ENCODE measurements around the gene FAM107B. TPM values are rescaled to one million over a fixed set of nuclear protein-coding genes. Genes with fewer than 3 reads are reported as not detected.

Gene FAM107B
- polyA plus RNA-seq, 2 donors: 9.0 to 24.2 TPM

- Histone ChIP-seq H3K4me3 (ENCODE audit: low read depth in 1 of 2, low read length in 2 of 2) (no peak overlapping the region), H3K4me1 (ENCODE audit: control insufficient read depth in 2 of 2, insufficient read depth in 2 of 2, low read length in 1 of 2) (no peaks in the 10 kb centered on the region), H3K36me3 (ENCODE audit: control insufficient read depth in 2 of 2, insufficient read depth in 2 of 2, low read length in 1 of 2) (no peaks in the 10 kb centered on the region), H3K9me3 (ENCODE audit: control insufficient read depth in 2 of 2, insufficient read depth in 1 of 2, low read depth in 1 of 2, low read length in 1 of 2) (no peaks in the 10 kb centered on the region), H3K27ac (ENCODE audit: low read depth in 2 of 2, low read length in 1 of 2) (no peak overlapping the region), H3K27me3 (ENCODE audit: control insufficient read depth in 1 of 2, insufficient read depth in 2 of 2, low read length in 2 of 2) (peaks cover 0 to 3% of the 10 kb centered on the region in 2 donors)
- whole genome bisulfite sequencing, 2 donors: 70 to 79% methylated on average over 3 of the region's 3 CpGs
Measured at GRCh38 chr10:14676732-14677131, 98.0 kb downstream of the FAM107B start.

GRCh38 chr10:14674376-14675050 lies 100.2 kb downstream of the FAM107B start:
- no peaks in the 10 kb centered on the region for H3K9me3 ChIP-seq (ENCODE audit: control insufficient read depth in 2 of 2, insufficient read depth in 1 of 2, low read depth in 1 of 2, low read length in 1 of 2)
- no peak overlapping the region for H3K27ac ChIP-seq (ENCODE audit: low read depth in 2 of 2, low read length in 1 of 2)
- H3K27me3 ChIP-seq (ENCODE audit: control insufficient read depth in 1 of 2, insufficient read depth in 2 of 2, low read length in 2 of 2): peaks cover 0 to 3% of the 10 kb centered on the region in 2 donors
- no peaks in the 10 kb centered on the region for H3K4me1 ChIP-seq (ENCODE audit: control insufficient read depth in 2 of 2, insufficient read depth in 2 of 2, low read length in 1 of 2)
- H3K36me3 ChIP-seq (ENCODE audit: control insufficient read depth in 2 of 2, insufficient read depth in 2 of 2, low read length in 1 of 2): no peaks in the 10 kb centered on the region
- H3K4me3 ChIP-seq (ENCODE audit: low read depth in 1 of 2, low read length in 2 of 2): no peak overlapping the region
- WGBS, 2 donors: 77 to 92% methylated on average over 8 of the region's 8 CpGs

DNA sequence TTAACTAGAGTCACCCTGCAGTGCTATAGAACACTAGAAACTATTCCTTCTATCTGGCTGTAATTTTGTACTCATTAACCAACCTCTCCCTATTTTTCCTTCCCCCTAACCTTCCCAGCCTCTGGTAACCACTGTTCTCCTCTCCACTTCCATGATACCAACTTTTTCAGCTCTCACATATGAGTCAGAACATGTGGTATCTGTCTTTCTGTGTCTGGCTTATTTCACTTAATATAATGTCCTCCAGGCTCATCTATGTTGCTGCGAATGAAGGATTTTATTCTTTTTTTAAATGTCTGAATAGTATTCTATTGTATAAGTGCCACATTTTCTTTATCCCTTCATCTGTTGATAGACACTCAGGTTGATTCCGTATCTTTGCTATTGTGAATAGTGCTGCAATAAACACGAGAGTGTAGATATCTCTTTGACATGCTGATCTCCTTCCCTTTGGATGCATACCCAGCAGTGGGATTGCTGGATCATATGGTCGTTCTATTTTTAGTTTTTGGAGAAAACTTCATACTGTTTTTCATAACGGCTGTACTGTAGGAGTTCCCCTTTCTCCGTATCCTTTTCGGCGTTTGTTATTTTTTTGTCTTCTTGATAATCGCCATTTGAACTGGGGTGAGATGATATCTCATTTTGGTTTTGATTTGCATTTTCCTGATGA lies 101.4 kb downstream of the FAM107B start:
- H3K4me3 ChIP-seq (ENCODE audit: low read depth in 1 of 2, low read length in 2 of 2): no peak overlapping the region
- no peaks in the 10 kb centered on the region for H3K4me1 ChIP-seq (ENCODE audit: control insufficient read depth in 2 of 2, insufficient read depth in 2 of 2, low read length in 1 of 2)
- WGBS, 2 donors: 63 to 66% methylated on average over 9 of the region's 9 CpGs
- peaks cover 0 to 3% of the 10 kb centered on the region in 2 donors for H3K27me3 ChIP-seq (ENCODE audit: control insufficient read depth in 1 of 2, insufficient read depth in 2 of 2, low read length in 2 of 2)
- no peak overlapping the region for H3K27ac ChIP-seq (ENCODE audit: low read depth in 2 of 2, low read length in 1 of 2)
- H3K9me3 ChIP-seq (ENCODE audit: control insufficient read depth in 2 of 2, insufficient read depth in 1 of 2, low read depth in 1 of 2, low read length in 1 of 2): no peaks in the 10 kb centered on the region
- no peaks in the 10 kb centered on the region for H3K36me3 ChIP-seq (ENCODE audit: control insufficient read depth in 2 of 2, insufficient read depth in 2 of 2, low read length in 1 of 2)

DNA sequence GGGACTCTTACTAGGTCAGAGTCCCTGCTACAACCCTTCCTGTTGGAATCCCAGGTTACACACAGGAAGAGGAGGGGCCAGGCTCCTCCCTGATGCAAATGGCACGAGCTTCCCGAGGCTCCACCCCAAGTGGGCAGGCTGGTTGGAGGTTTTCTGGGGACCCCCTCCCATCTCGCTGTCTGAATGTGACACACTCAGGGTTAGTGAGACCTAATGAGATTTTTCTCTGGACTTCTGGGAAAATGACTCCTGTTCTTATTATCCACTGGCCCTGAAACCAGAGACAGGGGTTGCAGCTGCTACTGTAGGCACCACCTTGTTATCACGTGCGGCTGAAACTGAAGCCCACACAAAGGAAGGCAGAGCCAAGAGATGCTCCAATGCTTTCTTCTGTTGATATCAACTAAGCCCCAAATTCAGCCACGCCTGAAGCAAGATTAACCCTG lies 103.3 kb downstream of the FAM107B start:
- Histone ChIP-seq H3K9me3 (ENCODE audit: control insufficient read depth in 2 of 2, insufficient read depth in 1 of 2, low read depth in 1 of 2, low read length in 1 of 2) (no peaks in the 10 kb centered on the region), H3K4me1 (ENCODE audit: control insufficient read depth in 2 of 2, insufficient read depth in 2 of 2, low read length in 1 of 2) (no peaks in the 10 kb centered on the region), H3K36me3 (ENCODE audit: control insufficient read depth in 2 of 2, insufficient read depth in 2 of 2, low read length in 1 of 2) (no peaks in the 10 kb centered on the region), H3K27me3 (ENCODE audit: control insufficient read depth in 1 of 2, insufficient read depth in 2 of 2, low read length in 2 of 2) (no peaks in the 10 kb centered on the region), H3K4me3 (ENCODE audit: low read depth in 1 of 2, low read length in 2 of 2) (no peak overlapping the region), H3K27ac (ENCODE audit: low read depth in 2 of 2, low read length in 1 of 2) (peak overlapping the region in 1 of 2 donors; percentile 48)
- WGBS, 2 donors: 72 to 73% methylated on average over 6 of the region's 6 CpGs

DNA sequence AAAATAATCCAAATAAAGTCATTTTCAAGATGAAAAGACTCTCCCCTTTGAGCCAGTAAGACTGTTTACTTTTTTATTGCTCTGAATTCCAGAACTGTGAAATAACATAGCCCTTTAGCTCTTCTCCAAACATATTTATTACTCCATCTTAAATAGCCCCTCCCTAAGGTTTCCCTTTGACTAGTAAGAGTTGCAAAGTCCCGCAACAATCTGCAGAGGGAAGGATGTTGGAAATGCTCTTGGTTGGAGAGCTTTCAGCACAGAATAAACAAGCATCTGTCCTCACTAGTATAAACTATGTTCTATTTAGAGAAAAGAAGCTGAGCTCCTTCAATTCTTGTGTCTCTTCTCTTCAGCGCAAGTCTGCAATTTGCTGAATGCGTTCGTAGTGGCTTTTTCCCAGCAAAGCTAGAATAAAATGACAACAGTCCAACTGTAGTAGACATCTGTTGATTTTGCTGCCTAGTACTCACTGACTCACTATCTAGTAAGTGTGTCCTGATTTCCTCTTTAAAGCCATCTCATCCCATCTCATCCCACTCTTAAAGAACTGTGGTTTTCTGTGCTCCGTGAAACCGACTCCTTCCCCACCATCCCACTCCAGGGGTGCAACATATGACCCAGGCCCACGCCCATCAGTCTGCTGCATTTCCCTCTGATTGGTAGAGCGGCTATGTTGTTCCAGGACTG lies 104.0 kb downstream of the FAM107B start:
- WGBS, 2 donors: 64 to 75% methylated on average over 8 of the region's 8 CpGs
- no peaks in the 10 kb centered on the region for H3K9me3 ChIP-seq (ENCODE audit: control insufficient read depth in 2 of 2, insufficient read depth in 1 of 2, low read depth in 1 of 2, low read length in 1 of 2)
- no peaks in the 10 kb centered on the region for H3K27me3 ChIP-seq (ENCODE audit: control insufficient read depth in 1 of 2, insufficient read depth in 2 of 2, low read length in 2 of 2)
- peak overlapping the region; percentile 48 to 63 for H3K27ac ChIP-seq (ENCODE audit: low read depth in 2 of 2, low read length in 1 of 2)
- no peak overlapping the region for H3K4me3 ChIP-seq (ENCODE audit: low read depth in 1 of 2, low read length in 2 of 2)
- H3K4me1 ChIP-seq (ENCODE audit: control insufficient read depth in 2 of 2, insufficient read depth in 2 of 2, low read length in 1 of 2): no peaks in the 10 kb centered on the region
- H3K36me3 ChIP-seq (ENCODE audit: control insufficient read depth in 2 of 2, insufficient read depth in 2 of 2, low read length in 1 of 2): no peaks in the 10 kb centered on the region

GRCh38 chr10:14669576-14669975 lies 105.1 kb downstream of the FAM107B start:
- Histone ChIP-seq H3K36me3 (ENCODE audit: control insufficient read depth in 2 of 2, insufficient read depth in 2 of 2, low read length in 1 of 2) (no peaks in the 10 kb centered on the region), H3K27ac (ENCODE audit: low read depth in 2 of 2, low read length in 1 of 2) (no peak overlapping the region), H3K4me1 (ENCODE audit: control insufficient read depth in 2 of 2, insufficient read depth in 2 of 2, low read length in 1 of 2) (no peaks in the 10 kb centered on the region), H3K27me3 (ENCODE audit: control insufficient read depth in 1 of 2, insufficient read depth in 2 of 2, low read length in 2 of 2) (no peaks in the 10 kb centered on the region), H3K4me3 (ENCODE audit: low read depth in 1 of 2, low read length in 2 of 2) (no peak overlapping the region), H3K9me3 (ENCODE audit: control insufficient read depth in 2 of 2, insufficient read depth in 1 of 2, low read depth in 1 of 2, low read length in 1 of 2) (no peaks in the 10 kb centered on the region)
- WGBS, 2 donors: 90 to 92% methylated on average over 1 of the region's 1 CpG

GRCh38 chr10:14667781-14668180 lies 106.9 kb downstream of the FAM107B start:
- no peaks in the 10 kb centered on the region for H3K36me3 ChIP-seq (ENCODE audit: control insufficient read depth in 2 of 2, insufficient read depth in 2 of 2, low read length in 1 of 2)
- H3K9me3 ChIP-seq (ENCODE audit: control insufficient read depth in 2 of 2, insufficient read depth in 1 of 2, low read depth in 1 of 2, low read length in 1 of 2): no peaks in the 10 kb centered on the region
- H3K27ac ChIP-seq (ENCODE audit: low read depth in 2 of 2, low read length in 1 of 2): no peak overlapping the region
- 66 to 84% methylated on average over 4 of the region's 4 CpGs for WGBS, 2 donors
- no peaks in the 10 kb centered on the region for H3K27me3 ChIP-seq (ENCODE audit: control insufficient read depth in 1 of 2, insufficient read depth in 2 of 2, low read length in 2 of 2)
- H3K4me3 ChIP-seq (ENCODE audit: low read depth in 1 of 2, low read length in 2 of 2): no peak overlapping the region
- H3K4me1 ChIP-seq (ENCODE audit: control insufficient read depth in 2 of 2, insufficient read depth in 2 of 2, low read length in 1 of 2): no peaks in the 10 kb centered on the region

DNA sequence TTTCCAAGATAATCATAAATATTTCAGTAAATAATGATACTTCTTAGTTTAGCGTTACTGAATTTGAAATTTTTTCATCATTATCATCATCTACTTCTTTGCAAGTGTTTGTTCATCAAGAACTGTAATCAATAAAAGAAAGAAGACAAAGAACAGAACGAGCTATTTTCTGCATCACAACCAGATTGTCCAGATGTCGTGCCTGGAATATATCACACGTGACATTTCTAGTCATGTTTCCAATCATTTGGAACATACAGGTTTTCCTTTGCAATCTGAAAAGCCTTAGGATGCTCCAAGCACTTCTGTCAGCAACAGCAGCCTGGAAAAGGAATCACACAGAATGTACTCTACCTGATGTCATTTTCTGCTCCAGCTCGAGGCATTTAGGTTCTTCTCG lies 107.4 kb downstream of the FAM107B start:
- WGBS, 2 donors: 58 to 68% methylated on average over 6 of the region's 6 CpGs
- Histone ChIP-seq H3K4me3 (ENCODE audit: low read depth in 1 of 2, low read length in 2 of 2) (no peak overlapping the region), H3K9me3 (ENCODE audit: control insufficient read depth in 2 of 2, insufficient read depth in 1 of 2, low read depth in 1 of 2, low read length in 1 of 2) (no peaks in the 10 kb centered on the region), H3K36me3 (ENCODE audit: control insufficient read depth in 2 of 2, insufficient read depth in 2 of 2, low read length in 1 of 2) (no peaks in the 10 kb centered on the region), H3K4me1 (ENCODE audit: control insufficient read depth in 2 of 2, insufficient read depth in 2 of 2, low read length in 1 of 2) (no peaks in the 10 kb centered on the region), H3K27ac (ENCODE audit: low read depth in 2 of 2, low read length in 1 of 2) (no peak overlapping the region), H3K27me3 (ENCODE audit: control insufficient read depth in 1 of 2, insufficient read depth in 2 of 2, low read length in 2 of 2) (no peaks in the 10 kb centered on the region)

- H3K4me3 ChIP-seq (ENCODE audit: low read depth in 1 of 2, low read length in 2 of 2): no peak overlapping the region
- H3K27me3 ChIP-seq (ENCODE audit: control insufficient read depth in 1 of 2, insufficient read depth in 2 of 2, low read length in 2 of 2): no peaks in the 10 kb centered on the region
- H3K27ac ChIP-seq (ENCODE audit: low read depth in 2 of 2, low read length in 1 of 2): no peak overlapping the region
- no peaks in the 10 kb centered on the region for H3K4me1 ChIP-seq (ENCODE audit: control insufficient read depth in 2 of 2, insufficient read depth in 2 of 2, low read length in 1 of 2)
- no peaks in the 10 kb centered on the region for H3K9me3 ChIP-seq (ENCODE audit: control insufficient read depth in 2 of 2, insufficient read depth in 1 of 2, low read depth in 1 of 2, low read length in 1 of 2)
- WGBS, 2 donors: 83 to 84% methylated on average over 6 of the region's 6 CpGs
- H3K36me3 ChIP-seq (ENCODE audit: control insufficient read depth in 2 of 2, insufficient read depth in 2 of 2, low read length in 1 of 2): no peaks in the 10 kb centered on the region
Measured at GRCh38 chr10:14665865-14666857, 108.5 kb downstream of the FAM107B start.
